GM23248 (cell line): ENCODE results near the gene ABHD16A. TPM values are rescaled to one million over a fixed set of nuclear protein-coding genes. Genes with fewer than 3 reads are reported as not detected.

Experiments used
- DNase-seq: peaks from one replicate; pipeline ENCODE4 v3.0.0-alpha.2; 2015
- H2AFZ ChIP-seq: fragments of 200-600 bp; sonication (generic); 2 replicates; pipeline ENCODE4 v1.6.1; 2016; ENCODE audit warnings: antibody characterized with exemption
- H3F3A ChIP-seq: fragments of 200-600 bp; sonication (generic); 2 replicates; pipeline ENCODE4 v1.6.1; 2016; ENCODE audit warnings: mild to moderate bottlenecking, antibody characterized with exemption, mixed run types; ENCODE audit not compliant: insufficient read depth
- H3K27ac ChIP-seq: fragments of 200-600 bp; sonication (generic); 2 replicates; pipeline ENCODE4 v1.5.1; 2016; ENCODE audit warnings: mild to moderate bottlenecking
- H3K27me3 ChIP-seq: fragments of 200-600 bp; sonication (generic); replicated peaks from 2 replicates; pipeline ENCODE4 v1.6.1; 2016; ENCODE audit warnings: mild to moderate bottlenecking; ENCODE audit not compliant: insufficient read depth
- H3K36me3 ChIP-seq: fragments of 200-600 bp; sonication (generic); 2 replicates; pipeline ENCODE4 v1.6.1; 2016; ENCODE audit warnings: low read depth, mild to moderate bottlenecking
- H3K4me1 ChIP-seq: fragments of 200-600 bp; sonication (generic); 2 replicates; pipeline ENCODE4 v1.6.1; 2016; ENCODE audit warnings: mild to moderate bottlenecking; ENCODE audit not compliant: insufficient read depth
- H3K4me2 ChIP-seq: fragments of 200-600 bp; sonication (generic); one replicate; pipeline ENCODE4 v1.6.1; 2016; ENCODE audit warnings: mild to moderate bottlenecking; ENCODE audit not compliant: unreplicated experiment
- H3K4me3 ChIP-seq: fragments of 200-600 bp; sonication (generic); 2 replicates; pipeline ENCODE4 v1.5.1; 2016; ENCODE audit warnings: mild to moderate bottlenecking
- H3K79me2 ChIP-seq: fragments of 200-600 bp; sonication (generic); 2 replicates; pipeline ENCODE4 v1.6.1; 2016; ENCODE audit warnings: mild to moderate bottlenecking; ENCODE audit not compliant: insufficient read depth
- H3K9ac ChIP-seq: fragments of 200-600 bp; sonication (generic); 2 replicates; pipeline ENCODE4 v1.6.1; 2016; ENCODE audit warnings: mild to moderate bottlenecking
- H3K9me2 ChIP-seq: fragments of 200-600 bp; sonication (generic); 2 replicates; pipeline ENCODE4 v1.6.1; 2016; ENCODE audit warnings: mixed run types, mild to moderate bottlenecking, moderate library complexity; ENCODE audit not compliant: insufficient read depth
- H3K9me3 ChIP-seq: fragments of 200-600 bp; sonication (generic); one replicate; pipeline ENCODE4 v1.6.1; 2017; ENCODE audit warnings: low read depth
- H4K20me1 ChIP-seq: fragments of 200-600 bp; sonication (generic); 2 replicates; pipeline ENCODE4 v1.6.0; 2016; ENCODE audit not compliant: insufficient read depth
- EZH2 ChIP-seq: fragments of 200-600 bp; sonication (generic); IDR thresholded peaks from 2 replicates; pipeline ENCODE4 v1.6.1; 2018; ENCODE audit warnings: antibody characterized with exemption, mild to moderate bottlenecking; ENCODE audit not compliant: insufficient read depth, poor library complexity, severe bottlenecking
- EZH2phosphoT487 ChIP-seq: fragments of 200-600 bp; sonication (generic); IDR thresholded peaks from 2 replicates; pipeline ENCODE4 v1.6.1; 2018; ENCODE audit warnings: antibody characterized with exemption, moderate library complexity, mild to moderate bottlenecking, low read depth; ENCODE audit not compliant: insufficient read depth
- WGBS, 2 experiments: methylation state at CpG; one replicate each; pipeline ENCODE4 v1.1.6; 2015 to 2017; ENCODE audit warnings: low lambda C conversion rate in 2 of 2, low coverage in 1 of 2; ENCODE audit errors: missing lambda C conversion rate in 2 of 2; 5-methylcytosine and 5-hydroxymethylcytosine counted together
- in situ Hi-C: fragments of 300-500 bp; cut with MboI; formaldehyde crosslinking; loops from 2 replicates; pipeline ENCODE4 v1.15.0; 2020
- polyA plus RNA-seq: library from polyadenylated mRNA; unstranded; fragments of >200 nt; fragmentation: Nextera tagmentation; extraction: Ambion mirVana; gene quantifications from 2 replicates; pipeline ENCODE4 v1.2.1, GENCODE V29; 2016
- total RNA-seq: library from RNA; depleted of rRNA; stranded (reverse); fragments of >200 nt; shearing (Covaris generic); gene quantifications from 2 replicates; pipeline ENCODE4 v1.2.3, GENCODE V29; 2014

ABHD16A gene
- total and polyA plus RNA-seq, 2 experiments from 2014 or later = 48.0 to 54.0 TPM

- H3K27me3 ChIP-seq = no peaks in the 10 kb centered on the region
- no peaks in the 10 kb centered on the region for H3K9me3 ChIP-seq
- peak; percentile 65 for DNase-seq
- H3K4me2 ChIP-seq = peak overlapping the region; percentile 90
- TF ChIP-seq EZH2 (no peak), EZH2phosphoT487 (no peak)
- H2AFZ ChIP-seq = peak overlapping the region; percentile 54
- 0 to 2% methylated on average over 14 to 15 of the region's 15 CpGs for WGBS, 2 experiments
- peak overlapping the region; percentile 89 for H3K4me3 ChIP-seq
- peak overlapping the region; percentile 93 for H3K9ac ChIP-seq
- H3K4me1 ChIP-seq = peaks cover 15% of the 10 kb centered on the region
- peak overlapping the region; percentile 78 for H3K27ac ChIP-seq
- peaks cover 21% of the 10 kb centered on the region for H3K36me3 ChIP-seq
- in situ Hi-C loops = no loop called here
- peaks cover 32% of the 10 kb centered on the region for H3F3A ChIP-seq
- no peaks in the 10 kb centered on the region for H3K9me2 ChIP-seq
- peaks cover 77% of the 10 kb centered on the region for H3K79me2 ChIP-seq
- H4K20me1 ChIP-seq = no peaks in the 10 kb centered on the region
Measured at GRCh38 chr6:31666337-31666965, 36.7 kb downstream of the ABHD16A start.

GRCh38 chr6:31665501-31666336, 37.4 kb downstream of the ABHD16A start, which contains the start of gene CSNK2B:
Gene CSNK2B, plus strand, starts transcription at chr6:31666080. Its CDS starts 752 bp downstream, at chr6:31666832.
- no peak for TF ChIP-seq EZH2
- TF ChIP-seq EZH2phosphoT487 = no peak
- peak; percentile 99 for DNase-seq
- WGBS, 2 experiments = 0 to 1% methylated on average over 37 to 63 of the region's 63 CpGs
- in situ Hi-C loops = no loop called here
- Histone ChIP-seq H3K27me3 (no peaks in the 10 kb centered on the region), H2AFZ (peak within 1 kb of the TSS; percentile 71), H3K4me2 (peak within 1 kb of the TSS; percentile 93), H3K9me2 (no peaks in the 10 kb centered on the region), H3K9me3 (no peaks in the 10 kb centered on the region), H3F3A (peaks cover 38% of the 10 kb centered on the region), H3K9ac (peak within 1 kb of the TSS; percentile 93), H3K79me2 (peaks cover 83% of the 10 kb centered on the region), H3K4me1 (peaks cover 20% of the 10 kb centered on the region), H3K27ac (peak within 1 kb of the TSS; percentile 87), H3K4me3 (peak within 1 kb of the TSS; percentile 89), H4K20me1 (no peaks in the 10 kb centered on the region), H3K36me3 (peaks cover 21% of the 10 kb centered on the region)

GRCh38 chr6:31664790-31665500, 38.2 kb downstream of the ABHD16A start, which contains the start of gene GPANK1:
Gene GPANK1, minus strand, starts transcription at chr6:31664997. Its CDS starts 519 bp downstream, at chr6:31664478.
- Histone ChIP-seq H2AFZ (peak within 1 kb of the TSS; percentile 71), H4K20me1 (no peaks in the 10 kb centered on the region), H3F3A (peaks cover 38% of the 10 kb centered on the region), H3K27ac (peak within 1 kb of the TSS; percentile 87), H3K4me2 (peak within 1 kb of the TSS; percentile 93), H3K9me3 (no peaks in the 10 kb centered on the region), H3K36me3 (peaks cover 17% of the 10 kb centered on the region), H3K9me2 (no peaks in the 10 kb centered on the region), H3K4me3 (peak within 1 kb of the TSS; percentile 89), H3K4me1 (peaks cover 20% of the 10 kb centered on the region), H3K79me2 (peaks cover 82% of the 10 kb centered on the region), H3K9ac (peak within 1 kb of the TSS; percentile 93), H3K27me3 (no peaks in the 10 kb centered on the region)
- no peak for TF ChIP-seq EZH2phosphoT487
- TF ChIP-seq EZH2 = no peak
- WGBS, 2 experiments = 1% methylated on average over 39 of the region's 39 CpGs
- in situ Hi-C loops = no loop called here
- DNase-seq = peak; percentile 95
